ENCODE data around the gene BICD2. TPM values are rescaled to one million over a fixed set of nuclear protein-coding genes. Genes with fewer than 3 reads are reported as not detected.

The BICD2 gene
- total and polyA plus RNA-seq, 2 of the 8 experiments (the other 6 are each of a cell fraction or from before 2014, with no cell fraction given) = 6.6 to 22.8 TPM

DNA sequence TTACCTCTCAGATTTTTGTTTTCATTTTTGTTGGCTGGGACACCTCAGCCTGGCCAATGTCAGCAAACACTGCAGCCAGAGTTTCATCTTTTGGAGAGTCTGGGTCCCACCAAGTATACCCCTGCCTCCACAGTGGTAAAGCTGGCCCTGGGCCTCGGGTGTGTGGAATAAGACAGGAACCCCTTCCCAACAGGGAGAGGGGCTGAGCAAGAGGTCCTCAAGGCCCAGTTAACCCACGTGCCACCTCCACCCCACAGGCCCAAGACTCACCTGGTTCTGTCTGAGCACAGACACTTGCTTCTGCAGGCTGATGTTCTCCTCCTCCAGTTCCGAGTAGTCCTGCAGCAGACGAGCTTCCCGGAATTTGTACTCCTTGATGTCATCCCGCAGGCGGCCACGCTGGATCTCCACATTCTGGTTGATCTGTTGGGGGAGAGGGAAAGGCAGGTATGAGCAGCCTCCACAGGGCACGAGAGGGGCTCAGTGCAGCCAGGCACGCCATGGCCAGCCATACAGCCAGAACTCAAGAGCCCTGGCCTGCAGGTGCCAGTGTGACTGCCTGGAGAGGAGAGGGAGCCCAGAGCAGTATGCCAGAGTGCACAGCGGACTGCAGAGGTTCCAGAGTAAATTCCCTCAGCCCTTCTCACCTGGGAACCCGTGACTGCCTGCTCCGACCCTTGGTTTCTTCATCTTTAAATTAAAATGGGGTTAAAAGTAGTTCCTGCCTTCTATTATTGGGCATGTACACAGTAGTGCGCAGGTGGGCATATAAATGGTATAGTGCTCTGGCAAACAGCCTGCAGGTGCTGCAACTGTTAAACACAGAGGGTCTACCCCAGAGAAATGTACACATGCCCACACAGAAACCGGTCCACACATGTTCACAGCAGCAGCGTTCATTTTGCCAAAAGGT, 42.0 kb downstream of the BICD2 start (continued):
- no peak for TF ChIP-seq SIN3A (conservative IDR thresholded peaks at IDR 0.05 in 1 of 2, IDR thresholded peaks at IDR 0.05 in 1 of 2; ENCODE audit: low read depth in 1 of 2, low read length in 2 of 2)
- TF ChIP-seq MAFK (IDR thresholded peaks at IDR 0.05; ENCODE audit: low read depth, low read length) = no peak
- no peak for TF ChIP-seq TAF7 (optimal IDR thresholded peaks at IDR 0.05; ENCODE audit: borderline replicate concordance, low read depth, low read length)
- no peak for TF ChIP-seq PHF8 (conservative IDR thresholded peaks at IDR 0.05; ENCODE audit: low read depth, low read length)
- TF ChIP-seq SP4 (IDR thresholded peaks at IDR 0.05; ENCODE audit: low read length) = no peak
- no peak for TF ChIP-seq TBP (IDR thresholded peaks at IDR 0.05; ENCODE audit: low read depth, low read length)

Measured in H1 (cell line).